T-helper 9 cell (primary cell): ENCODE results near the gene LYPD3.
A peak's percentile ranks its signal among the peaks of the same experiment; 100 is the strongest.

ENCODE experiments used
- DNase-seq: peaks from one replicate; pipeline ENCODE4 v3.0.0-alpha.2; 2020

The LYPD3 gene

GRCh38 chr19:43485951-43486350 is 20.5 kb upstream of the LYPD3 start:
- no peak for DNase-seq

DNA sequence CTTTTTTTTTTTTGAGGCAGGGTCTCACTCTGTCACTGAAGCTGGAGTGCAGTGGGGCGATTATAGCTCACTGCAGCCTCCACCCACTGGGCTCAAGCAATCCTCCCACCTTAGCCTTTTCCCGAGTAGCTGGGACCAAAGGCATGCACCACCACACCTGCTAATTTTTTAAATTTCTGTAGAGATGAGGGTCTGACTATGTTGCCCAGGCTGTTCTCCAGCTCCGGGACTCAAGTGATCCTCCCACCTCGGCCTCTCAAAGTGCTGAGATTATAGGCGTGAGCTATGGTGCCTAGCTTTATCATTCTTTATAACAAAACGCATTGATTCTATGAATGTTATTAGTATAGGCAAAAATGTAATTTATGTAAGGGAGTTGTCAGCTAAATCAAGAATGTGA is 17.9 kb upstream of the LYPD3 start:
- DNase-seq: no peak

- DNase-seq: no peak
Measured at GRCh38 chr19:43482193-43482592, 16.8 kb upstream of the LYPD3 start.

DNA sequence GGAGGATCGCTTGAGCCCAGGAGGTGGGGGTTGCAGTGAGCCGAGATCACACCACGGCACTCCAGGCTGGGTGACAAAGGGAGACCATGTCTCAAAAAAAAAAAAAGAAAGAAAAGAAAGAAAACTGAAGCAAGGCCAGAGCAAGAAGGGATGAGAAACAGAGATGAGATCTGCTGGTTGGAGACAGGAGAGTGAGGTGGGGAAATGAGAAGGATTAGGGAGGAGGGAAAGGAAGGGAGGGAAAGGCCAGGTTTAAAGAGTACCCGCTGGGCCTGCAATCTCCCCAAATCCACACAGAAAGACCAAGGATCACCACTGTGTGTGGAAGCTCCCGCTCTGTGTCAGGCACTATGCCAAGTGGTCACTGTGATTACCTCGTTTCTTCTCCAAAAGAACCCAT is 16.3 kb upstream of the LYPD3 start:
- no peak for DNase-seq

- DNase-seq: no peak
Measured at GRCh38 chr19:43480574-43480973, 15.2 kb upstream of the LYPD3 start.

- DNase-seq: no peak
Measured at GRCh38 chr19:43479961-43480561, 14.7 kb upstream of the LYPD3 start.

- no peak for DNase-seq
Measured at GRCh38 chr19:43479226-43479625, 13.8 kb upstream of the LYPD3 start.

DNA sequence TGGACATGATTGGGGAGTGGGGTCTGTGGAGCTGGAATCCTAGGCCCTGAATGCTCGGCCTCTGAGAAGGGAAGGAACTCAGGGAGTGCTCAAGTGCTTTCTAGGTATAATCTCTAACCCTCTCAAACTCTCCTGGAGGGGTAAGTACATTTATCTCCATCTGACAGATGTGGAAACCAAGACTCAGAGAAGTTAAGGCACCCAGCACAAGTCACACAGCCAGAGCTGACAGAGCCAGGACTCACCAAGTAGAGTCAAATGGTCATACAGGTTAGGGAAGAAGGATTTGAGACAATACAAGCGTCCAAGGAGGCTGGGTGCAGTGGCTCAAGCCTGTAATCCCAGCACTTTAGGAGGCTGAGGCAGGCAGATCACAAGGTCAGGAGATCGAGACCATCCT is 12.9 kb upstream of the LYPD3 start:
- DNase-seq: no peak

GRCh38 chr19:43476606-43477005 is 11.2 kb upstream of the LYPD3 start:
- DNase-seq: no peak

DNA sequence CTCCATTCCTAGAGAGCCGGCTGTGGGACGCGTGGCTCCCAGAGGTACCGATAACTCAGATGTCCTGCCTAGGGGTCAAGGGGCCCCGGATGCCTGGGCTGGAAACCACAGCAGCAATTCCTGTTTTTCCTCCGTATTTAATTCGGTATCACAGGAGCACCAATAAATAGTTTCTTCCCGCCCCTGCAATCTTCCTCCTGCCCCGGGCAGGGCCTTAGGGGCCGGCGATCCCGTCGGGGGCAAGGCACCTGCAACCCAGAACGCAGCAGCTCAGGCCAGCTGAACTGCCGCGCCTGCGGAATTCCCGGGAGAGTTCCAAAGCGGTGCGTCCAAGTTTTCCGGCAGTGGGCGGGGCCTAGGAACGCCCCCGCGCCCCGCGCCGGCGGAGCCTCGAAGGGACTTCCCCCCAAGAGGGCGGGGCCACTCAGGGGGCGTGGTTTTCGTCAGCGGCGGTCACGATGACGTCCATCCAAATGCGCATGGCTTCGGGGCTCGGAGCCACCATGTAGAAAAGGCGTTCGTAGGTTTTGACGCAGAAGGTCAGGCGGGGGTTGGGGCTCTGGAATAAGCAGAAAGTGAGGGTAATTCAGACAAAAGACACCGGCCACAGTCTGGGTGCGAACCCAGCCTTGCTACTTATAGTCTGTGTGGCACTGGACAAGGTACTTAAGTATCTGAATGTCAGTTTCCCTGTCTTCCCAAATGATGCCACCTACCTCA is 9.7 kb upstream of the LYPD3 start:
- DNase-seq: peak; percentile 97

DNA sequence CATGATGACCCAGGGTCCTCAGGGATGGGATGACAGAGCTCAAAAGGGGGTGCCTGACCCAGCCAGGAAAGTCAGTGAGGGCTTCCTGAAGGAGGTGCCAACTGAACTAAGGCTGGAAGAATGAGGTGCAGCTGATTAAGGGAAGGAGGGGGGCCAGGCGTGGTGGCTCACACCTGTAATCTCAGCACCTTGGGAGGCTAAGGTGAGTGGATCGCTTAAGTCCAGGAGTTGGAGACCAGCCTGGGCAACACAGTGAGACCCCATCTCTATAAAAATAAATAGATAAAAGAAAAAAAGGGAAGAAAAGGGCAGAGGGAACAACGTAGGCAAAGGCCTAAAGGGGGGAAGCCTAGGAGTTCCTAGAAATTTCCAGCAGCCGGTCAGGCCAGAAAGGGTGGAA is 9.1 kb upstream of the LYPD3 start:
- no peak for DNase-seq

DNA sequence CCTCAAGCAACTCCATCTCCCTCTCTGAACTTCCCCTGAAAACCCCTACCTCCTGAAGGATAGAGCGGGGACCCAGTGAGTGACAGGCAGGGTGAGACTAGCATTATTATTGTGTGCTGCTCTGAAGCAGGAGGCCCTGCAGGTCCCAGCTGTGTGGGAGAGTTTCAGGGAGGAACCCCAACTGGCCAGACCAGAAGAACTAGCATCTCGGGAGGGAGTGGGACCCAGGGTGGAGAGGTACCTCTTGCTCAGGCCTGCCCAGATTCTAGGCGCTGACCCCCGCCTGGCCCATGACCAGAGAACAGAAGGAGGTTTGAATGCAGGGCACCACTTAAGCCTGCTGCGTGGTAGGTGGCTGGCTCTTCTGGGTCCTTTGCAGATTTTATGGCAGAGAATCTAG is 5.7 kb upstream of the LYPD3 start:
- DNase-seq: no peak

DNA sequence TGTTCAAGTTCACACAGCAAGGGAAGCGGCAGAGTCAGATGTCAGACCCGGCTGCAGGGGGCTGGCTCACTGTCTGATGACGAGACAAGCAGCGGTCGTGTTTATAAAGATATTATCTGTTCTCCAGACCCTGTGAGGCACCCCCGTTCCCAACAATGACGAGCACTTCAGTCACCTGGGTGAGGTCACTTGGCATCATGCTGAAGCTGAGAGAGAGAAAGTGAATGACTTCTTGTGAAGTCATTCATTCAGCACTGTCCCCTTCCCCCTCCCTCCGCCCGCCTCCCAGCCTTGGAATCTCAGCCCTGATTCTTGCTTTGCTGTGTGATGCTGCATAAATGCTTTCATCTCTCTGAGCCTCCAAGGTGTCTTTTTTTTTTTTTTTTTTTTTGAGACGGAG is 4.9 kb upstream of the LYPD3 start:
- DNase-seq: peak; percentile 26

- no peak for DNase-seq
Measured at GRCh38 chr19:43469160-43469480, 3.7 kb upstream of the LYPD3 start.

GRCh38 chr19:43468354-43469159 is 3.1 kb upstream of the LYPD3 start:
- DNase-seq: no peak

DNA sequence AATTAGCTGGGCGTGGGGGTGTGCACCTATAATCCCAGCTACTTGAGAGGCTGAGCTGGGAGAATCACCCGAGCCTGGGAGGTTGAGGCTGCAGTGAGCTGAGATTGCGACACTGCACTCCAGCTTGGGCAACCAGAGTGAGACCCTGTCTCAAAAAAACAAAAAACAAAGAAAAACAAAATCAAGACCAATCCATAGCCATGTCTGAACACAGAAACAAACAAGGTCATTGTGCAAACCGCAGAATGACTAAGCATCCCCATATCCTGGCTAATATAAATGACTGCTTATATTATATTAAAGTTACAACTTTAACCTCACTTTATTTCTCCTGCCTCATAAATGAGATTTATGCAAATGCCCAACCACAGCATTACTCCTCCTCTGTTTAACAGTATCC is 2.3 kb upstream of the LYPD3 start:
- DNase-seq: no peak

DNA sequence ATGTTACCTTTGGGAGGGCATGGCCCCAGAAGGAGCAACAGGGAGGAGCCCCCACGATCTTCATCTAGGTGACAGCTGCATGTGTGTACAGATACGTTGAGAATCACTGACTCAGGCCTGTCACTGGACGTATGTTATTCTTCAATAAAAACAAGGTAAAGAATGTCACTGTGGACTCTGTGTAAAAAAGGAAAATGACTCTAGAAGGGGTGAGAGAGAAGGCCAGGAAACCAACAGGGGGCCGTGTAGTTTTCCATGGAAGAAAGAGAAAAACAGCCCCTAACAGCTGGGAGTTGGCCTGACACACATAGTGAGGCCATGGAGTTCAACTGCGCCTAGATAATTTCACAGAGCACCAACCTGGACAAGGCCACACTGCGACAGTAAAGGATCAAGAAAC is 1.9 kb upstream of the LYPD3 start:
- DNase-seq: no peak

GRCh38 chr19:43466793-43467192 is 1.4 kb upstream of the LYPD3 start:
- DNase-seq: no peak

- no peak for DNase-seq
Measured at GRCh38 chr19:43464134-43464775, 1.2 kb downstream of the LYPD3 start.

DNA sequence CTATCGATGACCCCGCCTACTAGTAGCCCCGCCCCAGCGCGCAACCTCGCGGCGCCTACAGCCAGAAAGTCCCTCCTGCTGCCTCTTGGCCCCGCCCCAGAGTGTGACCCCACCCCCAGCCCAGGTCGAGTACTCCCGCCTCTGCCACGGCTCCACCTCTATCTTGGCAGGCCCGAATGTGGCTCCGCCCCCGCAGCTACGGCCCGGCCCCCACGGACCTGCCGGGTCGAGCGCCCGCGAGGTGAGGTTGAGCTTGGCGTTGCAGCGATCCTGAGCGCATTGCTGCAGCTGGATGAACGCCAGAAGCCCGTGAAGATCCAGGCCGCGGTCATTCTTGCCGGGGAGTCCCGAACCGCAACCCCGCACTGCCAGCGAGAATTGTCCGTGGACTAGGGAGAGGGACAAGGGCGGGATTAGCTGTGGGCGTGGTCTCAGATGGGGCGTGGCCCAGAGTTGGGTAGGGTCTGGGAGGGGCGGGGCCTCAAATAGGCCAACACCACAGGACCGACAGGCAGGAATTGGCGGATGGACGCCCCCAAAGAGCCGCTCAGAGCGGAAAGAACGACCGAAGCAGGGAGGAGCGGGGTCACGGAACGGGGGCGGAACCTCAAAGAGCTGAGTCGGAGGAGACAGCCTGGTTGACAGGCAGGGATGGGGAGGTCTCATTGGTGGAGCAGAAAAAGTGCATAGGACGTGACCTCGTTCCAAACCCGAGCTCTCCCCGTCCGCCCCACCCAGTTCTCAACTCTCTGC is 1.9 kb downstream of the LYPD3 start:
- DNase-seq: peak; percentile 100

DNA sequence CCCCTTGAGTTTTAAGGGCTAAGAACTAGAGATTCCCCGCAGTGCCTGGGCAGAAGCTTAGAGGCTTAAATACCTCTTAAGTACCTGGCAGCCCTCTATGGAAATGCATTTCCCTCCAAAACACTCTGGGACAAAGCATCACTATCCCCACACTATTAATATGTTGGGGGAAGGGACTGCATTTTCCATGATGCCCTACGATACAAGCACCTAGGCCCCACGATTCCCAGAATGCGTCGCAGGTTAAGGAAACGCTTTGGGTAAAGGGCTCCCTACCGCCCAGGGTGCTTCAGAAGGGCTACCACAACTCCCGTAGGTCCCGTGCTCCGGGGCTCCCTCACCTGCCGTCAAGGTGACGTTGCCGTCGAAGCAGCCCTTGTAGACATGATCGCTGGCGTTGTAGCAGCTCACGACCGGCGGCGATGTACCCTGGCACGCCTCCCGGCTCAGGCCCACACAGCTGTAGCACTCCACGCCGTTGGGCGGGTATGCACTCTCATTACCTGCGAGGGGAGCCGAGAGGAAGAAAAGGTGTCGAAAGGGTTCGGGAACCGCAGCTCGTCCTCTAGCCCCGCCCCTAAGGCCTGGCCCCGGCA is 2.5 kb downstream of the LYPD3 start:
- no peak for DNase-seq

DNA sequence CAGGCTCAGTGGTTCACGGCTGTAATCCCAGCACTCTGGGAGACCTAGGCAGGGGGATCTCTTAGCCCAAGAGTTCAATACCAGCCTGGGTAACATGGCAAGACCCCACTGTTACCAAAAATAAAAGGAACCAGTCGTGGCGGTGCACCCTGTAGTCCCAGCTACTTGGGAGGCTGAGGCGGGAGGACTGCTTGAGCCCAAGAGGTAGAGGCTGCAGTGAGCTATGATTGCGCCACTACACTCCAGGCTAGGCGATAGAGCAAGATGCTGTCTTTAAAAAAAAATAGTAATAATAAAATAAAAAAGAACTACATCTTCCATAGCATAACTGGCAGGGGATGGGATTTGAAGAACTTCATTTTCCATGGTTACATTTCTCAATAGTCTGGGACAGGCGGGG is 3.0 kb downstream of the LYPD3 start:
- DNase-seq: no peak

DNA sequence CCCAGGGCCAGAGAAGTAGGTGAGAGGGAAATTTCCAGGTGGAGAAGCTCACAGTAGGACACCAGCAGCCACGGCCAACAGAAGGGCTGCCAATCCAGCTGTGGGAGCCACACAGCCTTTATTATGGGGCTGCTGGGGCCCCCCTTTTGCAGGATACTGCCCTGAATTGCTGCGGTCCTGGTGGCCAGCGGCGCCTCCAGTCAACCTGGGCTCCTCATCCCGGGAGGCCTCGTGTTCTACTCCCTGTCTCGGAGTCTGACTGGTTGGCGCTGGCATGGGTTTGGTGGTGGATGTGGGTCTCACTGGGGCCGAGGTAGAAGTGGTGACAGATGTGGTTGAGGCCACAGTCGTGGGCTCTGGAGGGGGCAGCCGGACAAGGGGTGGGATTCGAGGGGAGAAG is 4.1 kb downstream of the LYPD3 start:
- DNase-seq: no peak
